GM18499 (cell line): Measurements from ENCODE around the gene EEPD1.
A peak's percentile ranks its signal among the peaks of the same experiment; 100 is the strongest.
"Not testable (repeated sequence)": the region's sequence is repeated elsewhere in the genome, so short reads cannot be mapped to it uniquely, and the experiment has no call there.

Source experiments
- ATAC-seq: cut with Tn5 transposase; IDR thresholded peaks from one replicate; pipeline ENCODE4 v1.9.1; 2021; ENCODE audit warnings: moderate number of reproducible peaks; ENCODE audit not compliant: insufficient read depth, unreplicated experiment

EEPD1 gene

DNA sequence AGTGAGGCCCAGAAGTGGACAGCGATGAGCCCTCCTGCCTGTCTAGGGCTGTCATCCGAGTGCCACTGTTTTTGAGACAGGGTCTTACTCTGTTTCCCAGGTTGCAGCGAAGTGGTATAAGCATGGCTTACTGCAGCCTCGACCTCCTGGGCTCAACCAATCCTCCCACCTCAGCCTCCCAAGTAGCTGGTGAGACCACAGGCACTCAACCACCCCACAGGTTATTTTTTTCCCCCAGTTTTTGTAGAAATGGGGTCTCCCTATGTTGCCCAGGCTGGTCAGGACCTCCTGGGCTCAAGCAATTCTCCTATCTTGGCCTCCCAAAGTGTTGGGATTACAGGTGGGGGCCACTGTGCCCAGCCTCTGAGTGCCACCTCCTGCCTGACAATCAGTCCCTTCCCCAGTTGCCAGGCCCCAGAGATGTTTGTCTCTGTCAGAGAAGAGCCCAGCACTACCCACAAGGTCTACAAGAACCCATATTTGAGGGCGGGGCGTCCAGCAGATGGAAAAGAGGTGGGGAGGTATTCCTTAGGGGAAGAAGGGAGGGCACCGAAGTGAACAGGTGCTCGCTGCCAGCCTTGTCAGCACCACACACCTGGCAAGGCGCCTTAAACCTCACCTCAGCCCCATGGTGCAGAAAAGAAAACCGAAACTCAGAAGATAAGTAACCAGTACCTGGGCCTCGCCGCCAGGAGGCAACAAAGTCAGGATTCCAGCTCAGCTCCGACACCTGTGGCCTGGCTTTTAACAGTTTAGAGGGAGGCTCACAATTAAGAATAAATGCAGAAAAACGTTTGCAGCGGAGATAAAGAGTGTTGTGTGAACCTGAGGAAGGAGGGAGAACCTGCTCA lies 159.2 kb downstream of the EEPD1 start:
- ATAC-seq, result peak; percentile 83

DNA sequence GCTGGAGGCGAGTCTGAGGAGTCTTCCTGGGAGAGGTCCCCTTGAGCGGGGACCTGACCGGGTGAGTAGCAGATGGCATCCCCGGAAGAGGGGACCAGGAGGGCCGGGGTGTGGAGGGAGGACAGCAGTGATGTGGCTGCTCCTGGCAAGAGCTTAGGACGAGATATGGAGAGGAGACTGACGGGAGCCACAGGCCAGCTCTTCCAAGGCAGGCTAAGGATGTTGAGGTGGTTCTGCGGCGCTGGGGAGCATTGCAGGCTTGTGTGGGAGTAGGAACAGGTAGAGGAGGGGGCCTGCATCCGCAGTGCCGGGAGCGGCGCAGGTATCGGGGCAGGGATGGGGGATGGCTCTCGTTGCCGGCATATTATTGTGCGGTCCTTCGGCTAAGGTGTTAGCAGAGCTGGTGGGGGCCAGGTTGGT lies 159.9 kb downstream of the EEPD1 start:
- no peak for ATAC-seq

DNA sequence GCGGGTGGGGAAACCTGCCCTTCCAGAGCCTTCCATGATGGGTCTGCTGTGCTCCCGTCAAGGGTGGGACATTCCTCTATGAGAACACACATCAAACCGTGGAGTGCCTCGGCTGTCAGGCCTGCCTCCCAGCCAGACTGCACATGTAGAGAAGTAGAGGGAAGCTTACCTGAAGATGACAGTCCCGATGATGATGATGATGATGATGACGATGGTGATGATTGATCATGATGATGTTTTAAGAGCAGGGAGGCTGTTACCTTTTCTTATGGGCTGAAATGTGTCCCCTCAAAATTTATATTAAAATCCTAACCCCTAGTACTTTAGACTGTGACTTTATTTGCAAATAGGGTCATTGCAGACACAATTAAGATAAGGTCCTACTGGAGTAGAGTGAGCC lies 160.6 kb downstream of the EEPD1 start:
- ATAC-seq, result no peak

DNA sequence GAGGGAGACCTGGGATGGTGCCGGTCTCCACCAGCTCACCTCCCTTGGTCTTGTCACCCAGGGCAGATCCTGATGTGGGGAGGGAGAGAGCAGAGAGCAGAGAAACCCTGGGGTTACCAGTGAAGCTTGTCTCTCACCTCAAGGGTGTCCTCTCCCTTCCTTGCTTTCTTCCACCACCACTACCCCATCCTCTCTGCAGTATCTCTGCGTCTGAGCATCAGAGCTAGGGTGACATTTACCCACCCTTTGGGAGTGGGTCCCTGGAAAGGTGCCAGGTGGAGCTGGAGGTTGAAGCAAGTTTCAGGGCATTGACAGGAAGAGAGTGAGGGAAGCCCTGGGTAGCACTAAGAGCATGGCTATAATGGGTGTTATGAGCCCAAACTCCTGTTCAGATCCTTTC lies 161.4 kb downstream of the EEPD1 start:
- no peak for ATAC-seq

DNA sequence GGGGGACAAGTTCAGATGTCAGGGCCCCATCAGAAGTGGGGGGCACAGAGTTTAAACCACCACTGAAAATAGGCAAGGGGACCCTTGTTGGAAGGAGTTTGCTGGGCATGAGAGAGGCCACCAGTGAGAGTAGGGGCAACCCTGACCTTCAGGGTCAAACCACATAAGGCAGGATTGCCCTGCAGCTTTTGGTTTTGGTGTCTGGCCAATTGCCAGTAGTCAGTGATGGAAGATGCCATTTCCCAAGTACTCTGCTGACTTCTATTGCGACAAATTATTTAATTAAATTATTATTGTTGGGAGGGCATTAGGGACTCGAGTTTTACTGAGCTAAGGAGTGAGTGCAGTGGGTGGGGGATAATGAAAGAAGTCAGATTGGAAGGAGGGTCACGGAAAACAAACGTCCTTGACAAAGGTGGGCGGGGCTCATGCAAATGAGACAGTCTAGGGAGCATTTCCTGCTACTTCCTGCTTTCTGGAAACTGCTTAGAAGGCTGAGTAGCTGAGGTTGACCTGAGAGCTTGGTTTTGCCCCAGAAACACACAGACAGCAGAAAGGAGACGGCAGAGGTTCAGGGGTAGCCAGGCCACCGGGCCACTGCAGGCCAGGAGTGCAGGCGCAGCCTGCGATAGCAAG lies 162.4 kb downstream of the EEPD1 start:
- no peak for ATAC-seq

DNA sequence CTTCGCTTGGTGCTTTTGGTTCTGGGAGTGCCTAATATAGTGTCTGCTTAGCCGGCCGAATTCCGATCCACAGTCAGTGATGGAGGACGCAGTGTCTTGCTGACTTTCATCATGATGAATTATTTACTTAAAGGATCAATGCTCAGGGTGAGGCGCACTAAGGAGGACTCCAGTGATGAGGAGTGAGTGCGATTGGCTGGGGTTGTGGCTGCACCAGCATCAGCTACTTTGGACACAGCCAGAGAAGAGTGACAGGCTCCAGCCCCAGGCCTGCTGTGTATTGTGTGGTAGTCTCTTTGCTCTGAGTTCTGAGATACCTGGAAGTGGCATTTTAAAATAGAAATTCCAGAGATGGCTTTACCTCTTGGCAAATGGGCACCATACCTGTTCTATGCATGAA lies 163.3 kb downstream of the EEPD1 start:
- ATAC-seq, result no peak

DNA sequence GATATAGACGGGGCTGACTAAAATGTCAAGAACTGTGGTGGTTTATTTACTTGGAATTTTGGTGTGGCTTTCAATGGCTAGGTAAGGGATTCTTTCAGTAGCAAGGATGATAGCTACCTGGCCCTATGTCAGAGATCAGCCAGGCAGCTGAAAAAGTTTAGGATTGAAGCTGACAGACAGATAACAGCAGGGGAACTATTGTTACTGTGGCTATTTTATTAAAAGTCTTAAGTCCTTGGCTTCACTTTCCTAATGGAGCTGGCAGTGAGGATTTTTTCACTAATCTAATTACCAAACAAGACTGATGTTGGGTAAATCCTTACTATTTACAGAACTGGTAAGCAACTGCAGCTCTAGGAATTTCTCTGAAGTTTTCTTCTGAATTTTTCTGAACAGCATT lies 164.2 kb downstream of the EEPD1 start:
- no peak for ATAC-seq

DNA sequence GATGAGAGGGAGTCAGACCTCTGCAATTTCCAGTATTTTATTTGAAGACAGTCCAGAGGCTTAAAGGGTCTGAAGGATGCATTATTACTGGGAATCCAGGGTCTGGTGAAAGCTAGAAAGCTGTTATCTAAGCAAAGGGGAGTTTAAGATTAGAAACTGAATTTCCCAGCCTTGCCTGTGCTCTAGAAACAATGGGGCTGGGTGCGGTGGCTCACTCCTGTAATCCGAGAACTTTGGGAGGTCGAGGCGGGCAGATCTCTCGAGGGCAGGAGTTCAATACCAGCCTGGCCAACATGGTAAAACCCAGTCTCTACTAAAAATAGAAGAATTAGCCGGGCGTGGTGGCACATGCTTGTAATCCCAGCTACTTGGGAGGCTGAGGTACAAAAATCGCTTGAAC lies 165.1 kb downstream of the EEPD1 start:
- no peak for ATAC-seq

DNA sequence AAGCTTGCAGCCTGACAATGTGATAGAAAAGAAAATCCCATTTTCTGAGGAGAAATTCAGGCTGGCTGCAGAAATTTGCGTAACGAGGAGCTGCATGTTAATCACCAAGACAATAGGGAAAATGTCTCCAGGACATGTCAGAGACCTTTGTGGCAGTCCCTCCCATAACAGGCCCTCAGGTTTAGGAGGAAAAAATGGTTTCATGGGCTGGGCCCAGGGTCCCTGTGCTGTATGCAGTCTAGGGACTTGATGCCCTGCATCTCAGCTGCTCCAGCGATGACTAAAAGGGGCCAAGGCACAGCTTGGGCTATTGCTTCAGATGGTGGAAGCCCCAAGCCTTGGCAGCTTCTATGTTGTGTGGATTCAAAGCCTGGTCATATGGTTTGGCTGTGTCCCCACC lies 168.2 kb downstream of the EEPD1 start:
- ATAC-seq, result not testable (repeated sequence)

DNA sequence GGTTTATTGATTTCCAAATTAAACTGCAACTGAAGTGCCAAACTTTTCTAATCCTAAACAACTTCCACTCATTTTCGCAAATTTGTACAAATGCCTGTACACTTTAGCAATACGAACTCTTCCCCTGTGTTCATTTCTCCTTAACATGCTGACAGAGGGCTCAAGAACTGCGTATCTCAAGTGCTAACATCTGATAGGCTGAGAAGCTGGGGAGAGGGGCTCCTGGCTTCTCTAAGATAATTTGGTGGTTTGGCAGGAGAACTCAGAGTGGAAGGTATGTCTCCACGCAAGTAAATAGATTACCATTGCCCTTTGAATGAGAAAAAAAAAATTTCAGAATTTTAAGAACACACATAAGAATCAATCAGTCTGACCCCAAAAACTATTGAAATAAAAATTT lies 183.3 kb downstream of the EEPD1 start:
- no peak for ATAC-seq

DNA sequence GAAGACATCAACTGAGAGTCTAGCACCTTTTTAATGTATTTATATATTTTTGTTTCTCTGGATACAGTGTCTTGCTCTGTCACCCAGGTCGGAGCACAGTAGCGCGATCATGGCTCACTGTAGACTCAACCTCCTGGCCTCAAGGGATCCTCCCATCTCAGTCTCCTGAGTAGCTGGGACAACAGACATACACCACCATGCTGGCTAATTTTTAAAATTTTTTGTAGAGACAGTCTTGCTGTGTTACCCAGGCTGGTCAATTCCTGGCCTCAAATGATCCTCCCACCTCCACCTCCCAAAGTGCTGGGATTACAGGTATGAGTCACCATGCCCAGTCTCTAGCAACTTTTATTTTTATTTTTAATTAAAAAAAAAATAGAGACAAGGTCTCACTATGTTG lies 185.2 kb downstream of the EEPD1 start:
- no peak for ATAC-seq

DNA sequence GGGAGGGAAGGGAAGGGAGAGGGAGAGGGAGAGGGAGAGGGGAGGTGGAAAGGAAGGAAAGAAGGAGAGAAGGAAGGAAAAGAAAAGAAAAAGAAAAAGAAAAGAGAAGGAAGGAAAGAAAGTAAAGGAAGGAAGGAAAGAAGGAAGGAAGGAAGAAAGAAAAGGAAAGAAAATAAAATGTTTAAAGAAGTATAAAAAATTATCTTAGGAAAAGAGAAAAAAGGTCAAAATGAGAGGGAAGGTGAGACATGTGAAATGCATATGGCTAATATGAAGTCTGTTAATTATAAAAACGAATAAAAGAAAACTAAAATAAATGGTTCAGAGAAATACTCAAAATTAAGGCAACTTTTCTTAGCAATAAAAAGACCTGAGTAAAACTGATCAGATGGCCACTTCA lies 190.5 kb downstream of the EEPD1 start:
- no peak for ATAC-seq

DNA sequence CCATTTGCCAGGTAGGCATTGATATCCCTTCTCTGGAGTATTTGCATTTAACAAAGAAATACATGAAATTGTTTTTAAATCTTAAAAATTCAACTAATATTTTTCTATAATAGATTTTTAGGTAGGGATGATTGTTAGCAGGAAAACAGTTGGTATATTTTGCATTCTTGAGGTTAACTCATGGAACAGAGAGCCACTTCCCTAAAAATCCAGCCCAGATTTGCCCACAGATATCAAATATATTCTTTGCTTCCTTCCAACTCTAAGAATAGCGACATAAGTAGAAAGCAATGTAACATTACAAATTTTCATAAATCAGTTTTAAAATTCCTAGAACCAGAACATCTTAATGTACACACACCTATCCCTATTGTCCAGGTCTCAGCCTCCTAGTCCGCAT lies 191.6 kb downstream of the EEPD1 start:
- no peak for ATAC-seq

DNA sequence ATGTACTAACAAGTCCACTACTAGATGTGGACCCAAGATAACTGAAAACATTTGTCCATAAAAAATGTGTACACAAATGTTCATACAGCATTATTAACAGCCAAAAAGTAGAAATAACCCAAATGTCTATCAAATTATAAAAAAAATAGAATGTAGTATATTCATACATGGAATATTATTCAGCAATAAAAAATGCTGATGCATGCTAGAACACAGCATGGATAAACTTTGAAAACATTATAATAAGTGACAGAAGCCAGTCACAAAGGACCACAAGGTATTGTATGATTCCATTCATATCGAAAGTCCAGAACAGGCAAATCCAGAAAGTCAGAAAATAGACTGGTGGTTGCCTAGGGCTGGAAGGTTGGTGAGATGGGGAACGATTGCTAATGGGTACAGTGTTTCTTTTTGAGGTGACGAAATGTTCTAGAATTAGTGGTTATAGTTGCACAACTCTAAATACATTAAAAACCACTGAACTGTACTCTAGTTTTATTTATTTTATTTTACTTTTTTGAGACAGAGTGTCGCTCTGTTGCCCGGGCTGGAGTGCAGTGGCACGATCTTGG lies 193.3 kb downstream of the EEPD1 start:
- no peak for ATAC-seq

DNA sequence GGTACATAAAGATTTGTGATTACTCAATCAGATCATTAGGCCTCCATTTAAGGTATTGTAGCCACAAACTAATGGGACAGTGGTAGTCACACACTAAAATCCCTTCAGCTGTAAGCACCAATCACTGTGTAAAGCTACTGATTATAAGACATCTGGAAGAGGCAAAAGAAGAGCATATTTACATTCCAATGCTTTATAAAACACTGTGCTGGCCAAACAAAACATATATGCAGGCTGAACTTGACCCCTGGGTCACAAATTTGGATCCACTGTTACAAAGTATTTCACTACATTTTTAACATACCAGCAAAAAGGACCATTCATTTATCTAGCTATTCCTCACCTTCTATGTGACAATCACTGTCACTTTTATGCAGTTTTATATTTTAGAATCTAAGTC lies 195.2 kb downstream of the EEPD1 start:
- no peak for ATAC-seq

DNA sequence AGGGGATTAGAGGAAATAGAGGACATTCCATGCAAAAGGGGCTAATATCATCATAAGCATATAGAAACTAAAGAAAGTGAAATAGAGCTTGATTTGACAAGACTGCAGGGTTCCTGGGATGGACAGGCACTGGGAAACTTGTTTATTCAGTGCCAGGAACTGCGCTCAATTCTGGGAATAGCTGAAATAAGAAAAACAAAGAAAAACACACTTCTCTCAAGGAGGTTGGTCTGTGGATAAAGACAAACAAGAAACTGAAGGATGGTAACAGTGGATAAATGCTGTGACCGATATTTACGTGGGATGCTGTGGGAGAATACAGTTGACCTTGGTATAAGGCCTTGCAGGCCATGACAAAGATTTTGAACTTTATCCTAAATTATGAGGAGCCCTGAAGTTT lies 195.7 kb downstream of the EEPD1 start:
- ATAC-seq, result no peak

DNA sequence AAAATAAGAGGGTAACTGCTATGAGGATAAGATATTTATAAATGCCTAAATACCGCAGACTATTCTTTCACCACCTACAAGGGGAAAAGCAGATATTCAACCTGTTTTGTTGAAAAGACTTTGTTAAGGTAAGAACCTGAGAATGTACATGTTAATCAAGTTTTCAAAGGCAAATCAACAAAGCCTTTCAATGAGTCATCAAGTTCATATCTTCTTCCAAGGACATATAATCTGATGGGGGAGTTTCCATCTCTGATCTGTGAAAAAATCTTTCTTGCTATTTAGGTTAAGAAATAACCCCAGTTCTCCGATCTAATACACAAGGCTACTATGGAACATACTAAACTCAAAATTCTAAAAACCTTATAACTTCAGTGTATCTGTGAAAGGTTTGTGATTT lies 196.6 kb downstream of the EEPD1 start:
- no peak for ATAC-seq
